HG03571 (cell line): ENCODE data around the gene GPR52.

Experiments used
- ATAC-seq: cut with Tn5 transposase; IDR thresholded peaks from one replicate; pipeline ENCODE4 v1.9.1; 2021; ENCODE audit not compliant: unreplicated experiment

The GPR52 gene

DNA sequence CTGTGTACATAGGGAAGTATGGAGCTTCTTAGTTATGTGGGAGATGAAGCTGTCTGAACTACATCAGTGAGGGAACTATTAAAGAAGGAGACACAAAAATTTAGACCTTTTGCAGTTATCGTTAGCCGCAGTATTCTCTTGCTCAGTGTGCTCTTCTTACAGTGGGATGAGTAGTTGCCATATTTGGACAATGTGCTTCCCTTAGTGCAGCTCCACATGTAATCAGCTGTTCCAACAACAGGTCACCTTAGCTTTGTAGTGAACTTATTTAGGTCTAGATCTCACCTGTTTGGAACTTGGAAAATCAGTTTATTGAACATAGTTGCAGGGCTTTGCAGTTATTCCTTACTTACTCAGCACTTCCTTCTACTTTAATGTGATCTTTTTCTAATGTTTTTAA lies 18.1 kb downstream of the GPR52 start:
- no peak for ATAC-seq

DNA sequence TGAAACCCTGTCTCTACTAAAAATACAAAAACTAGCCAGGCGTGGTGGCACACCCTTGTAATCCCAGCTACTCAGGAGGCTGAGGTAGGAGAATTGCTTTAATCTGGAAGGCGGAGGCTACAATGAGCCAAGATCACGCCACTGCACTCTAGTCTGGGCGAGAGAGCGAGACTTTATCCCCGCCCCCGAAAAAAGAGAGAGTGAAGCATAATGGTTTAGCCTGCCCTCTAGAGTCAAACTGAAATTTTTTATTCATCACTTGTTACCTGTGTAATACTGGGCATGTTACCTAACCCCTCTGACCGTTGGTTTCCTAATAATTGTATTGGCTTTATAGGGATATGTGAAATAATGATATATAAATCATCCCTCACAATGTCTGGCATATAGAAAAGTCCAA lies 18.8 kb downstream of the GPR52 start:
- ATAC-seq = no peak

GRCh38 chr1:174469052-174469451 lies 21.3 kb downstream of the GPR52 start:
- ATAC-seq = no peak

- no peak for ATAC-seq
Measured at GRCh38 chr1:174469687-174470086, 21.9 kb downstream of the GPR52 start.

DNA sequence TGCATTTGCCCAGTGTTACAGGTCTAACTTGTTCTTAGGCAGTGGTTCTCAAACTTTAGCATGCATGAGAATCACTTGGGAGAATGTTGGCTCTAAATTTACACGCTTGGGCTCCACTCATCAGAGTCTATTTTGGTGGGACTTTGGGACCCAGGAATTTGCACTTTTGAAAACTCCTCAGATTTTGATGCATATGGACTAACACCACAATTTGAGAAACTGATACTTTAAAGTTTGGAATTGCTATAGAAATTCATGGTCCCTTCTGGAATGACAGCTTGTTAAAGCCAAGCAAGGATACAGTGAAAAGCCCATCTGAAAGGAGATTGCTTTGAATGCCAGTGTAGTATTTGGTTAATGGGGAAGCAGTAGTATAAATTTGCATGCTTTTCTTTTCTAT lies 31.5 kb downstream of the GPR52 start:
- ATAC-seq = no peak

DNA sequence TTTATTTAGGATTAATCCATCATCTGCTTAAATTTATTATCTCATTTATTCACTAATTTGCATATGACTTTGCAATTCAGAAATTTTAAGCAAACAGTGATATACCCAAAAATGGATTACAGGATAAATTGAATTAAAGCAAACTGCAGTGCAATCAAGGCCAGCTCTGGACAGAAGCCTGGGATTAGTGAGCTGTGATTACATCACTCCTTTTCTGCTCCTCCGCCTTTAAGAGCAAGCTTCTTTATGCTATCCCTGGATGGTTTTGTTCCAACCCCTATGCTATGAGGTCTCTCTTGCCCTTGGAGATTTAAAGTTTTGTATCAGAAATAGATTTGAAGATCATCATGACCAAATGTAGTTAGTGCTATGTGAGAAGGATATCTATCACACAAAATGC lies 32.6 kb downstream of the GPR52 start:
- ATAC-seq = no peak

GRCh38 chr1:174491606-174492005 lies 43.8 kb downstream of the GPR52 start:
- no peak for ATAC-seq

- ATAC-seq = no peak
Measured at GRCh38 chr1:174497478-174497877, 49.7 kb downstream of the GPR52 start.
